Breast epithelium (tissue), 3 donors: ENCODE results near the gene PADI1.

Experiments used
- POLR2A ChIP-seq: fragments of 450-650 bp; IDR thresholded peaks from one replicate; pipeline ENCODE4 v1.6.1; 2016; ENCODE audit warnings: antibody characterized with exemption, mild to moderate bottlenecking, moderate library complexity
- POLR2AphosphoS5 ChIP-seq, 3 donors: sonication (generic); formaldehyde crosslinking; IDR thresholded peaks; one replicate each; pipeline ENCODE4 v1.6.1; 2017; ENCODE audit warnings: antibody characterized with exemption in 3 of 3
- TF ChIP-seq, protein P1 (sequence below), 3 donors: fragments of 450-650 bp; IDR thresholded peaks; one replicate each; pipeline ENCODE4 v1.5.1; 2016 to 2017; ENCODE audit warnings: antibody characterized with exemption in 3 of 3, mild to moderate bottlenecking in 3 of 3, moderate library complexity in 3 of 3

- TF ChIP-seq, protein P1, sequence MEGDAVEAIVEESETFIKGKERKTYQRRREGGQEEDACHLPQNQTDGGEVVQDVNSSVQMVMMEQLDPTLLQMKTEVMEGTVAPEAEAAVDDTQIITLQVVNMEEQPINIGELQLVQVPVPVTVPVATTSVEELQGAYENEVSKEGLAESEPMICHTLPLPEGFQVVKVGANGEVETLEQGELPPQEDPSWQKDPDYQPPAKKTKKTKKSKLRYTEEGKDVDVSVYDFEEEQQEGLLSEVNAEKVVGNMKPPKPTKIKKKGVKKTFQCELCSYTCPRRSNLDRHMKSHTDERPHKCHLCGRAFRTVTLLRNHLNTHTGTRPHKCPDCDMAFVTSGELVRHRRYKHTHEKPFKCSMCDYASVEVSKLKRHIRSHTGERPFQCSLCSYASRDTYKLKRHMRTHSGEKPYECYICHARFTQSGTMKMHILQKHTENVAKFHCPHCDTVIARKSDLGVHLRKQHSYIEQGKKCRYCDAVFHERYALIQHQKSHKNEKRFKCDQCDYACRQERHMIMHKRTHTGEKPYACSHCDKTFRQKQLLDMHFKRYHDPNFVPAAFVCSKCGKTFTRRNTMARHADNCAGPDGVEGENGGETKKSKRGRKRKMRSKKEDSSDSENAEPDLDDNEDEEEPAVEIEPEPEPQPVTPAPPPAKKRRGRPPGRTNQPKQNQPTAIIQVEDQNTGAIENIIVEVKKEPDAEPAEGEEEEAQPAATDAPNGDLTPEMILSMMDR (IDR thresholded peaks at IDR 0.05) = no peak
- TF ChIP-seq POLR2AphosphoS5 (IDR thresholded peaks at IDR 0.05) (no peak), POLR2A (no peak)
Measured at GRCh38 chr1:17295292-17295691, 90.4 kb downstream of the PADI1 start.
